HEK293 (cell line): ENCODE measurements around the gene RTL5.

Experiments used
- CTCF ChIA-PET: fragments of 350-600 bp; formaldehyde crosslinking; extraction: SDS; loops from one replicate; lab custom pipeline; 2021; ENCODE audit warnings: antibody characterized with exemption; lab: Yijun Ruan, JAX
- POLR2A ChIA-PET: fragments of 300-600 bp; formaldehyde crosslinking; extraction: SDS; loops from one replicate; lab custom pipeline; 2020; ENCODE audit warnings: antibody characterized with exemption, inconsistent platforms; lab: Yijun Ruan, JAX
- H3K27ac ChIP-seq: fragments of 200-500 bp; sonication (Bioruptor generic); 2 replicates; pipeline ENCODE4 v1.5.1; 2014; ENCODE audit warnings: low read depth, low read length, control low read depth, inconsistent platforms; ENCODE audit errors: extremely low read depth
- H3K36me3 ChIP-seq, 2 experiments: fragments of 200-500 bp in 1 of 2; sonication (Bioruptor generic) in 1 of 2; 1 replicate in 1 of 2; 2 replicates in 1 of 2; pipeline ENCODE4 v1.5.1; 2014 to 2017; ENCODE audit warnings: inconsistent platforms in 2 of 2, low read length in 2 of 2; ENCODE audit not compliant: control insufficient read depth in 2 of 2, insufficient read depth in 1 of 2
- H3K4me1 ChIP-seq: fragments of 200-500 bp; sonication (Bioruptor generic); 2 replicates; pipeline ENCODE4 v1.5.1; 2014; ENCODE audit warnings: mild to moderate bottlenecking, low read length, inconsistent platforms; ENCODE audit not compliant: control insufficient read depth, insufficient read depth
- H3K4me3 ChIP-seq: 2 replicates; pipeline ENCODE4 v1.5.1; 2011; ENCODE audit warnings: low read depth, mild to moderate bottlenecking, control low read depth, low read length, moderate library complexity
- H3K9me3 ChIP-seq: fragments of 200-500 bp; sonication (Bioruptor generic); 2 replicates; pipeline ENCODE4 v1.5.1; 2014; ENCODE audit warnings: low read depth, low read length, inconsistent platforms; ENCODE audit not compliant: control insufficient read depth, insufficient read depth
- EGR2 ChIP-seq: fragments of 450-650 bp; formaldehyde crosslinking; IDR thresholded peaks from 2 replicates; pipeline ENCODE4 v1.5.1; 2016; ENCODE audit warnings: low read depth, missing biosample characterization, missing genetic modification characterization
- MEIS1 ChIP-seq: sonication (generic); formaldehyde crosslinking; IDR thresholded peaks from 2 replicates; pipeline ENCODE4 v1.8.1; 2022; ENCODE audit warnings: missing genetic modification reagents, mild to moderate bottlenecking, borderline replicate concordance
- ZBTB20 ChIP-seq: fragments of 450-650 bp; formaldehyde crosslinking; IDR thresholded peaks from 2 replicates; pipeline ENCODE4 v1.5.1; 2016; ENCODE audit warnings: missing biosample characterization, missing genetic modification characterization
- ZBTB21 ChIP-seq: fragments of 450-650 bp; formaldehyde crosslinking; IDR thresholded peaks from 2 replicates; pipeline ENCODE4 v1.5.1; 2017; ENCODE audit warnings: missing biosample characterization, missing genetic modification characterization
- ZNF157 ChIP-seq: fragments of 450-650 bp; formaldehyde crosslinking; IDR thresholded peaks from 2 replicates; pipeline ENCODE4 v1.5.1; 2016; ENCODE audit warnings: missing biosample characterization, missing genetic modification characterization
- ZNF529 ChIP-seq: fragments of 450-650 bp; formaldehyde crosslinking; IDR thresholded peaks from 2 replicates; pipeline ENCODE4 v1.5.1; 2017; ENCODE audit warnings: missing genetic modification characterization, missing biosample characterization; ENCODE audit not compliant: insufficient replicate concordance
- ZNF548 ChIP-seq: fragments of 450-650 bp; formaldehyde crosslinking; IDR thresholded peaks from 2 replicates; pipeline ENCODE4 v1.5.1; 2016; ENCODE audit warnings: missing biosample characterization, missing genetic modification characterization
- ZNF692 ChIP-seq: fragments of 450-650 bp; formaldehyde crosslinking; IDR thresholded peaks from 2 replicates; pipeline ENCODE4 v1.5.1; 2016; ENCODE audit warnings: missing biosample characterization, missing genetic modification characterization
- ZNF776 ChIP-seq: fragments of 450-650 bp; formaldehyde crosslinking; IDR thresholded peaks from 2 replicates; pipeline ENCODE4 v1.5.0; 2017; ENCODE audit warnings: missing biosample characterization, missing genetic modification characterization, borderline replicate concordance
- ZSCAN16 ChIP-seq: fragments of 450-650 bp; formaldehyde crosslinking; IDR thresholded peaks from 2 replicates; pipeline ENCODE4 v1.5.1; 2016; ENCODE audit warnings: missing biosample characterization, missing genetic modification characterization
- ZSCAN5A ChIP-seq: fragments of 450-650 bp; formaldehyde crosslinking; IDR thresholded peaks from 2 replicates; pipeline ENCODE4 v1.5.1; 2016; ENCODE audit warnings: missing biosample characterization, missing genetic modification characterization
- TF ChIP-seq, protein P1 (sequence below): fragments of 450-650 bp; formaldehyde crosslinking; IDR thresholded peaks from 2 replicates; pipeline ENCODE4 v1.5.1; 2016; ENCODE audit warnings: missing biosample characterization, missing genetic modification characterization, borderline replicate concordance
- TF ChIP-seq, protein P2 (sequence below): fragments of 450-650 bp; formaldehyde crosslinking; IDR thresholded peaks from 2 replicates; pipeline ENCODE4 v1.5.1; 2016; ENCODE audit warnings: missing biosample characterization, missing genetic modification characterization, borderline replicate concordance

Gene RTL5

DNA sequence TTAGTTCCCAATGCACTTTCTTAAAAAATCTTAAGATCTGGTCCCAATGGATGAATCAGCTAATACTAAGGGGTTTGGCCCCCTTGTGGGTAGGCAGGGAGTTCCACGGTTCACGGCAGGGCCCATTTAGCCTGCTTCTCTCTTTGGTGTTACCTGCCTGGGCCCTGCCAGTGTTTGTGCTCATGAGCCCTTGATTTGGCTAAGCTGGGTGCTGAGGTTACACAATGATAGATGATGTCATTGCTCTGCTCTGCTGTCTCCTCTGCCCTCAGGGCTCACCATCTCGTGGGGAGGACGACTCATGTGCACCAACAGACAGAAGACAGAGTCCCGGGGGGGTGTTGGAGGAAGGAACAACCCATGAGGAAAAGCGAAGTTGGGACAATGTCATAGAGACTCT is 24.4 kb downstream of the RTL5 start (continued):
- TF ChIP-seq, protein P1, sequence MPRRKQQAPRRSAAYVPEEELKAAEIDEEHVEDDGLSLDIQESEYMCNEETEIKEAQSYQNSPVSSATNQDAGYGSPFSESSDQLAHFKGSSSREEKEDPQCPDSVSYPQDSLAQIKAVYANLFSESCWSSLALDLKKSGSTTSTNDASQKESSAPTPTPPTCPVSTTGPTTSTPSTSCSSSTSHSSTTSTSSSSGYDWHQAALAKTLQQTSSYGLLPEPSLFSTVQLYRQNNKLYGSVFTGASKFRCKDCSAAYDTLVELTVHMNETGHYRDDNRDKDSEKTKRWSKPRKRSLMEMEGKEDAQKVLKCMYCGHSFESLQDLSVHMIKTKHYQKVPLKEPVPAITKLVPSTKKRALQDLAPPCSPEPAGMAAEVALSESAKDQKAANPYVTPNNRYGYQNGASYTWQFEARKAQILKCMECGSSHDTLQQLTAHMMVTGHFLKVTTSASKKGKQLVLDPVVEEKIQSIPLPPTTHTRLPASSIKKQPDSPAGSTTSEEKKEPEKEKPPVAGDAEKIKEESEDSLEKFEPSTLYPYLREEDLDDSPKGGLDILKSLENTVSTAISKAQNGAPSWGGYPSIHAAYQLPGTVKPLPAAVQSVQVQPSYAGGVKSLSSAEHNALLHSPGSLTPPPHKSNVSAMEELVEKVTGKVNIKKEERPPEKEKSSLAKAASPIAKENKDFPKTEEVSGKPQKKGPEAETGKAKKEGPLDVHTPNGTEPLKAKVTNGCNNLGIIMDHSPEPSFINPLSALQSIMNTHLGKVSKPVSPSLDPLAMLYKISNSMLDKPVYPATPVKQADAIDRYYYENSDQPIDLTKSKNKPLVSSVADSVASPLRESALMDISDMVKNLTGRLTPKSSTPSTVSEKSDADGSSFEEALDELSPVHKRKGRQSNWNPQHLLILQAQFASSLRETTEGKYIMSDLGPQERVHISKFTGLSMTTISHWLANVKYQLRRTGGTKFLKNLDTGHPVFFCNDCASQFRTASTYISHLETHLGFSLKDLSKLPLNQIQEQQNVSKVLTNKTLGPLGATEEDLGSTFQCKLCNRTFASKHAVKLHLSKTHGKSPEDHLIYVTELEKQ (tag by site-specific recombination) = no peak
- TF ChIP-seq ZNF157 (tag by site-specific recombination) (no peak), ZSCAN16 (tag by site-specific recombination) (no peak), ZBTB21 (tag by site-specific recombination) (peak; percentile 36; the same call in 1 of the 2 replicates), ZBTB20 (tag by site-specific recombination) (peak; percentile 40), ZNF692 (tag by site-specific recombination) (0 out of 2 replicates have a peak, but pooled peaks have one; percentile 41), ZNF548 (tag by site-specific recombination) (no peak)

DNA sequence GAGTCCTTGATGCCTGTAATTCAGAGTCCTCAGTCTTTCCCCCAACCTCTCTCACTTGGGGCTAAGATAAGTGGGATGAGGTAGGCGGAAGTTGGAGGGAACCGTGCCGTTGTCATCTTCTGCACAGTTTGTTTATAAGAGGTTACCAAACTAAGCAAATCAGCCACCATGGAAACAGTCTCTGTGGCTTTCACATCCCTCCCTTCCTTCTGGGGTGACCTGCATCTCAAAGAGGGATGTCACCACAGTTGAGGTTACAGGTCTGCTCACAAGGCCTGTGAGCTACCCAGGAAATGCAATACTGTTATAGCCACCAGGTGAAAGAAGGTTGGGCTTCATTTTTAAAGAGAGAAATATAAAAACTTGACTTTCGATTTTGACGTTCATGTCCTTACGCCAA is 26.3 kb downstream of the RTL5 start:
- no peak overlapping the region for H3K27ac ChIP-seq
- TF ChIP-seq EGR2 (tag by site-specific recombination) (0 out of 2 replicates have a peak, but pooled peaks have one; percentile 16), ZNF529 (tag by site-specific recombination) (no peak)
- TF ChIP-seq, all 188 proteins: peak for 1
- CTCF ChIA-PET = interaction anchor here (0.6 to 0.7 kb wide), 2 partner anchors 56 to 1208 kb away, joined by 3 read pairs; no protein-coding TSS in a partner anchor
- no peaks in the 10 kb centered on the region for H3K9me3 ChIP-seq
- no peak overlapping the region for H3K4me3 ChIP-seq
- H3K36me3 ChIP-seq = no peaks in the 10 kb centered on the region
- POLR2A ChIA-PET = interaction anchor here (0.6 kb wide), 1 partner anchor 1184 kb away, joined by 3 read pairs; no protein-coding TSS in a partner anchor
- H3K4me1 ChIP-seq = no peaks in the 10 kb centered on the region

DNA sequence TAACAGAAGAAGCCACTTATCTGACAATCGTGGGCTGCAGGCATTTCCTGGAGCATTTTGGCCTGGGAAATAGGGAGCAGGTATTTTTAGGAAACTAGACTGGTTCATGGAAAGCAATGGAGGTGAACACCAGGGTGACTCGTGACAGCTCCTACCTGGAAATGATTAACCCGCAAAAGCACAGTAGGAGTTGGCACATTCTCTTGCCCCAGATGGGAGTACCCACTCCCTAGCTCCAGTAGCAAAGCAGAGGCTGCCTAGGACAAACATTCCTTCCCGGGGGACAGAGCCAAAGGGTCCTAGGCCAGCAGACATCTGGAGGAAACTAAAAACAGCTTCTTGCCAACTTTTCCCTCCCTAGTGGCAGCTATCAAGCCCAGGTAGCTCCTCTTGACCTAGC is 29.0 kb downstream of the RTL5 start:
- POLR2A ChIA-PET = no interaction called here
- CTCF ChIA-PET = interaction anchor here (1.2 to 1.5 kb wide), 2 partner anchors 28 to 81 kb away, joined by 3 to 5 read pairs; no protein-coding TSS in a partner anchor
- Histone ChIP-seq H3K4me3 (no peak overlapping the region), H3K9me3 (no peaks in the 10 kb centered on the region), H3K36me3 (no peaks in the 10 kb centered on the region), H3K27ac (no peak overlapping the region), H3K4me1 (no peaks in the 10 kb centered on the region)
- TF ChIP-seq MEIS1 (CRISPR knock-in tag) (no peak), ZSCAN5A (no peak), ZNF776 (tag by site-specific recombination) (no peak)
- TF ChIP-seq, protein P2, sequence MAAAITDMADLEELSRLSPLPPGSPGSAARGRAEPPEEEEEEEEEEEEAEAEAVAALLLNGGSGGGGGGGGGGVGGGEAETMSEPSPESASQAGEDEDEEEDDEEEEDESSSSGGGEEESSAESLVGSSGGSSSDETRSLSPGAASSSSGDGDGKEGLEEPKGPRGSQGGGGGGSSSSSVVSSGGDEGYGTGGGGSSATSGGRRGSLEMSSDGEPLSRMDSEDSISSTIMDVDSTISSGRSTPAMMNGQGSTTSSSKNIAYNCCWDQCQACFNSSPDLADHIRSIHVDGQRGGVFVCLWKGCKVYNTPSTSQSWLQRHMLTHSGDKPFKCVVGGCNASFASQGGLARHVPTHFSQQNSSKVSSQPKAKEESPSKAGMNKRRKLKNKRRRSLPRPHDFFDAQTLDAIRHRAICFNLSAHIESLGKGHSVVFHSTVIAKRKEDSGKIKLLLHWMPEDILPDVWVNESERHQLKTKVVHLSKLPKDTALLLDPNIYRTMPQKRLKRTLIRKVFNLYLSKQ = no peak
